ENCODE data around the gene VWA5A.

Gene VWA5A

DNA sequence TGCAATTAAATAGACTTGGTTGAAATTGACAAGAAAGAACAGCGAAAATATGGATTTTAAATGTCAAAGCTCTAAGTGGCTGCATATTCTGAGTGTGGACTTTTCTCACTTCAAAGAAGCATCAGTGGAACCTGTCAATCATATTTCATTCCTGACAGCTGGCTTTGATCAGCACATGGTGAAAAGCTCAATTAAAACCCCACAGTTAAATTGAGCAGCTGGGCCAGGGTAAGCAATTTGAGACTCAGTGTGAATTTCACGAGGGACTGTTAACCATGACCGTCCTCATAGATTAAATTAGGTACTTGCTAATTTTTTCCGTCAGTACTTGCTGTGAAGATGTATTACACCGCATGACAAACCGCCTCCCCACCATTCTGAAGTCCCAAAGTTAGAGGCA is 56.9 kb downstream of the VWA5A start:
- no peak overlapping the region for H3K4me3 ChIP-seq (ENCODE audit: control insufficient read depth, low read depth, low read length)
- DNase-seq (ENCODE audit: low read depth) = no peak
- no peak for TF ChIP-seq CTCF (conservative IDR thresholded peaks at IDR 0.05; ENCODE audit: control insufficient read depth, insufficient read depth, low read depth, low read length)

- no peak for TF ChIP-seq CTCF (conservative IDR thresholded peaks at IDR 0.05; ENCODE audit: control insufficient read depth, insufficient read depth, low read depth, low read length)
Measured at GRCh38 chr11:124172599-124172998, 57.3 kb downstream of the VWA5A start.

GRCh38 chr11:124174001-124174583 is 58.8 kb downstream of the VWA5A start:
- no peak for TF ChIP-seq CTCF (conservative IDR thresholded peaks at IDR 0.05; ENCODE audit: control insufficient read depth, insufficient read depth, low read depth, low read length)
- no peak overlapping the region for H3K4me3 ChIP-seq (ENCODE audit: control insufficient read depth, low read depth, low read length)
- DNase-seq (ENCODE audit: low read depth) = peak; percentile 59

More at GRCh38 chr11:124172599-124172998, 57.3 kb downstream of the VWA5A start:
- no peak overlapping the region for H3K4me3 ChIP-seq (ENCODE audit: control insufficient read depth, low read depth, low read length)
- DNase-seq (ENCODE audit: low read depth) = no peak

DNA sequence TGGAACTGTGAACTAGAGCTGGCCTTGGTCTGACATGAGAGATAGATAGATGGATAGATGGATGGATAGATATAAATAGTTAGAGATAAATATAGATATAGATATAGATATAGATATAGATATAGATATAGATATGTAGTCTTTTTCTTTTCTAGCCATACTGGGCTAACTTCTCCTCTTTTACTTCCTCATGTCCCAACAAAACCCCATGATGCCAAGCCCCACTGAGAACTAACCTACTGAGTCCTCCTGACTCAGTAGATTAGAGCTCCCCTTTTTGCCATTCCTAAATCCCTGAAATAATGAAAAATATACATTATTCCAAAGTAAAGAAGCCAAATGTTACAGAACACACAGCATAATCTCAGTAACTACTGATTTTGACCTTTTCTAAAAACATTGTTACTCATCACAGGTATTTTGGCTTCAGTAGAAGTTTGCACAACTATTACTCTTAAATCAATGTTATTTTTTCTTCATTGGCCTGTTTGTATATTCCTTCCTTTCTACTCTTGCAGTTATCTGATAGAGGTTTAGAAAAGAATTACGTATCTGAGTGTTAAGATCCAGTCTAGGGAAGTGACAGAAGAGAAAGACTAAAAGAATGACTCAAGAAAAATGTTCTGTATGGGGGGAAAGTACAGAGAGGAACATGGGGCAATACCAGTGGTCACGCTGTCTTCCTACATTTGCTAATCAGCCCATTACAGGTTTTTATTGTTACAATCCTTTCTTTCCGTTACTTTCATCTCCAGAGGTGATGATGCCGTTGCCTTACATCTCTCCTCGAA is 61.9 kb downstream of the VWA5A start:
- no peak for DNase-seq (ENCODE audit: low read depth)
- no peak for TF ChIP-seq CTCF (conservative IDR thresholded peaks at IDR 0.05; ENCODE audit: control insufficient read depth, insufficient read depth, low read depth, low read length)
- H3K4me3 ChIP-seq (ENCODE audit: control insufficient read depth, low read depth, low read length) = no peak overlapping the region

GRCh38 chr11:124179310-124179709 is 64.1 kb downstream of the VWA5A start:
- no peak for TF ChIP-seq CTCF (conservative IDR thresholded peaks at IDR 0.05; ENCODE audit: control insufficient read depth, insufficient read depth, low read depth, low read length)
- no peak for DNase-seq (ENCODE audit: low read depth)

DNA sequence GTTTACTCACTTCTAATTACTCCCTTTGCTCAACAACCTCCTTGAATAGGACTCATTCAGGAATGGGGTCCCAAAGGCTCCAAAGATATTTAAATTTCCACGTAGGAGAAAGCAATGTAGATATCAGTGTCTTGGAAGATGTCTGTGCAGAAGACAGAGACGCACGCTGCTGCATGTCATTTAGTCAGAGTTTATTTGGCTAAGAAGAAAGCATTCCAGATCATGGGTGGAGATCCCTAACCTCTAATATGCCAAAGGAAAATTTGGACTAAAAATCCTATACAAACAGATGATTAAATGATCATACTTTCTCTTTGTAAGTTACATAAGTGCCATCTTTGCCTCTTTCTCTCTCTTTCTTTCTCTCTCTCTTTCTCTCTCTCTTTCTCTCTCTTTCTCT is 67.8 kb downstream of the VWA5A start, which contains the start of gene OR10D3:
OR10D3 (plus strand) TSS at position 278 of the 400 bp plus-strand sequence. CDS start 1,925 bp downstream, outside the sequence.
- no peak within 1 kb of the TSS for H3K4me3 ChIP-seq (ENCODE audit: control insufficient read depth, low read depth, low read length)
- TF ChIP-seq CTCF (conservative IDR thresholded peaks at IDR 0.05; ENCODE audit: control insufficient read depth, insufficient read depth, low read depth, low read length) = no peak
- DNase-seq (ENCODE audit: low read depth) = no peak

More at GRCh38 chr11:124179310-124179709, 64.1 kb downstream of the VWA5A start:
- no peak overlapping the region for H3K4me3 ChIP-seq (ENCODE audit: control insufficient read depth, low read depth, low read length)

Measured in fibroblast of mammary gland (primary cell).